HG03558 (cell line): ENCODE data around the gene TGM5.
"Not testable (repeated sequence)": the region's sequence is repeated elsewhere in the genome, so short reads cannot be mapped to it uniquely, and the experiment has no call there.

ENCODE experiments used
- ATAC-seq: cut with Tn5 transposase; IDR thresholded peaks from one replicate; pipeline ENCODE4 v1.9.1; 2021; ENCODE audit warnings: moderate number of reproducible peaks; ENCODE audit not compliant: unreplicated experiment; ENCODE audit errors: extremely low read depth

The TGM5 gene

GRCh38 chr15:43250785-43251184, 15.9 kb downstream of the TGM5 start:
- no peak for ATAC-seq

- ATAC-seq: no peak
These were observed 17.0 kb downstream of the TGM5 start for GRCh38 chr15:43249699-43250203.

- ATAC-seq: no peak
These were observed 17.5 kb downstream of the TGM5 start for GRCh38 chr15:43249236-43249635.

- no peak for ATAC-seq
These were observed 20.4 kb downstream of the TGM5 start for GRCh38 chr15:43246261-43246774.

- no peak for ATAC-seq
These were observed 22.6 kb downstream of the TGM5 start for GRCh38 chr15:43244092-43244491.

- no peak for ATAC-seq
These were observed 23.6 kb downstream of the TGM5 start for GRCh38 chr15:43243020-43243645.

GRCh38 chr15:43242616-43243015, 24.1 kb downstream of the TGM5 start:
- no peak for ATAC-seq

- no peak for ATAC-seq
These were observed 25.6 kb downstream of the TGM5 start for GRCh38 chr15:43241100-43241499.

- ATAC-seq: no peak
These were observed 26.8 kb downstream of the TGM5 start for GRCh38 chr15:43239732-43240491.

- ATAC-seq: no peak
These were observed 28.0 kb downstream of the TGM5 start for GRCh38 chr15:43238671-43239131.

- no peak for ATAC-seq
These were observed 28.8 kb downstream of the TGM5 start for GRCh38 chr15:43237842-43238470.

GRCh38 chr15:43235536-43235935, 31.2 kb downstream of the TGM5 start:
- no peak for ATAC-seq

GRCh38 chr15:43232289-43232874, 34.3 kb downstream of the TGM5 start:
- ATAC-seq: no peak

- ATAC-seq: no peak
These were observed 36.0 kb downstream of the TGM5 start for GRCh38 chr15:43230640-43231115.

- ATAC-seq: no peak
These were observed 36.8 kb downstream of the TGM5 start for GRCh38 chr15:43229977-43230376.

- ATAC-seq: no peak
These were observed 40.1 kb downstream of the TGM5 start for GRCh38 chr15:43226436-43227305.

GRCh38 chr15:43225950-43226255, 40.8 kb downstream of the TGM5 start:
- not testable (repeated sequence) for ATAC-seq

GRCh38 chr15:43225201-43225949, 41.4 kb downstream of the TGM5 start:
- no peak for ATAC-seq

GRCh38 chr15:43221422-43221821, 45.3 kb downstream of the TGM5 start:
- ATAC-seq: no peak
